GM21619 (cell line): ENCODE measurements around the gene ZC3H10.

Experiments
- ATAC-seq: cut with Tn5 transposase; IDR thresholded peaks from one replicate; pipeline ENCODE4 v1.9.1; 2021; ENCODE audit not compliant: unreplicated experiment

The ZC3H10 gene

GRCh38 chr12:56164345-56164729, 46.3 kb downstream of the ZC3H10 start:
- ATAC-seq: no peak

GRCh38 chr12:56165369-56165768, 47.3 kb downstream of the ZC3H10 start:
- ATAC-seq: no peak

DNA sequence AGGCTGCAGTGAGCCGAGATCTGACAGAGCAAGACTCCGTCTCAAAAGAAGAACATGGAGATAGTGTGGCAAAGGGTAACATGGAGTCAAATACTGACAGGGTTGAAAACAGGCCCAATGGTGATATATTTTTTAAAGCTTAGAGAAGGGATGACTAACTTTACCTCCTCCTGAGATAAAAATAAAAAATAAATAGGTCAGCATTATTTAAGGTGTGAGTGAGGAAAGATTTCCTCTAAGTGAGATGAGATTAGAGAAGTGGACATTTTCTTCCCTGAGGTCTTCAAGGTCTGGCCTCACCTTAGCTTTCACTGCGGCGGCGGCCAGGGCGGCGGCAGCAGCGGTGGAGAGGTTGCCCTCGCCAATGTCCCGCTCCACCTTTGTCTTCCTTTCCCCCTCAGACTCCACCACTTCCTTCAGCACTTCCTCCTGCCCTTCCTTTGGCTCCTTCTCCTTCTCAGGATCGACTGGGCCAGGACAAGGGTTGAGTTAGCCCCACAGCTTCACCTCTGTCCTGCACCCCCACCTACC, 51.2 kb downstream of the ZC3H10 start:
- ATAC-seq: no peak

DNA sequence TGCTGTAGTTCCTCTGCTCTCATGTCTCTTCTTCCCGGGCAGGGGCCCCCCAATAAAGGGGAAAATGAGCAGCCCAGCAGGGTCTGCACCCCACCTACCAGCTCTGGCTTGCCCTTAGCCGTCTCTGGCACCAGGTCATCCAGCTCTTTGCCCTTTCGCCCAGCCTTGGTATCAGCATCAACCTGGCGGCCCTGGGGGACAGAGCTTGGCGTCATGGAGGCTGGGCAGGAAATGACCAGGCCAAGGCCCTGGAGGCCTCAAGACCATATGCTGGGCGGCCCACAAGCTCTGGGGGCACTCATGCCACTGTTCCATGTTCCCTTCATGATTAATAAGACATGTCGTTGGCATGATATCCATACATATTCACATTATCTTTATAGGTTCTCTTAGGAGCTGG, 54.8 kb downstream of the ZC3H10 start:
- ATAC-seq: no peak
